DMS114 treated with DMSO at 0.1 percent for 48 hours (cell line): ENCODE data around the gene STT3A.
"Not testable (repeated sequence)": the region's sequence is repeated elsewhere in the genome, so short reads cannot be mapped to it uniquely, and the experiment has no call there.

ENCODE experiments used
- DNase-seq: peaks from one replicate; lab custom pipeline; 2025; ENCODE audit not compliant: unreplicated experiment; lab: John Stamatoyannopoulos, UW

STT3A gene

DNA sequence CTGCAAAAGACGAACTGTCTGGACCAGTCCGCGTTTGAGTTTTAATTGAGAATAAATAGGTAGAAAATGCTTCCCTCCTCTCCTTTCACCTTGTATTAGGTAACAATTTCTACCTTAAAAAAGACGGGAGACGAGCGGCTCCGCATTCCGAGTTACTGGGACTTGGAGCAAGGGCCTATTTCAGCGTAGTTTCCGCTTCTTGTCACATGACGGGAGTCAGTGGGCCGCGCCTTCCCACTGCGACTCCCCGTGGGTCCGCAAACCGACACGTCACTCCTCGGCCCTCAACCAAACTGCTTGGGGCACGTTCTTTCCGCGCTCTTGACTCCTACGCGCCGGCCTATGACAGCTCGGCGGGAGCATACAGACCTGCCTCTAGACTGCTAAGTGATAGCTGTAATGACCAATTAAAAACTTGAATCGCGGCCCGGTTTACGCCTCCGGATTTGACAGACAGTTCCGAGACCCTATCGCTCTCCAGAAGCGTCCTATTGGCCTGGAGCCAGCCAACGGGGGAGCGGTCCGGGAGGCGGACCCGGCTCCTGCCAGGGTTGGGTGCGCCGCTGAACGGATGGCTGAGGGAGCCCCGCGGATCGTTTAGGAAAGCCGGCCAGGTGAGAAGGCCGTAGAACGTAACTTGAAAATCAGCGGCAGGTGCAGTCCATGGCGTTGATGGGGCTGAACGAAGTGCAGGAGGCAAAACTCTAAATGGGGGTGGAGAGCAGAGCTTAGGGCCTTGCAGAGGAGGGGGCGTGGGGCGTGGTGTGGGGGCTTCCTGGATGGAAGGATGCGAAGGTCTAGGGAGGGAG, at the start of gene STT3A:
TSS of gene STT3A (plus strand) at position 548 of the 809 bp plus-strand sequence. CDS start 3,064 bp downstream, outside the sequence.
- DNase-seq = peak; percentile 94

DNA sequence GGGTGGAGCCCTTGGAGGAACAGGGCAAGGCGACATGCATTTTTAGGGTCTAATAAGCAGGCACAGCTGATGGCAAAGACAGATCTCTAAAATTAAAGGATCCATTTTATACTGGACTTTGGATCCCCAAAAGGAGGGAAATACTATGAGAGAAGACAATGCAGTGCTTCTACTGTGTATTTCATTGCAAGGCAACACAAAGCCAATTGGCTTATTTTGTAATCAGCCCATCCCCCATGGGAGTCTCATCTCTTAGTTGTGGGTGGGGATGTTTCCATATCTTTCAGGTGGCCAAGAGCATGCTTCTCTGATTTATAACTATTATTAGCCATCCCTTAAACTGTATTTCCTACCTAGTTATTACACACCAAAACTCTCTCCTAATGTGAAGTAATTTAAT, 41.9 kb upstream of the STT3A start:
- no peak for DNase-seq

DNA sequence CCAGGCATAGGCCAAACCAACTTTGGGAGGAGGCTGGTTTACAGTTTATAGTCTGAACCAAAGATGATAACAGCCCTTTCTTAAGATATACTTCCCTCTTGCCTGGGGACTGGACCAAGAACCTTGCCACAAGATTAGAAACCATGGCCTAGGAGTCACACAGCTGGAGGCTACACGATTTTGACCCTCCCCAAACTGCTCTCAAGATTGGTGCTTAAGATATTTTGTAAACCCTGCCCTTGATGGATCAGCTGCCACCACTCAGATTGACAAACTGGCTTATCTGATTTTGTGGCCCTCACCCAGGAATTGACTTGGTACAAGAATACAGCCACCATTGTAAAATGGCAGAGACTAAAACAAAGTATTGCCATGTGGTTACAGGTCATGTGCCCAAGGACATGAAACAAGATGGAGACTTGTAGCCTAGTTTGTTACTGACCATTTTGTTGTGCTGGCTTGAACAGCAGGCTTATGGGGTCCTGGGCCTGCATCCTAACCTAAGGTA, 40.8 kb upstream of the STT3A start:
- DNase-seq = no peak

DNA sequence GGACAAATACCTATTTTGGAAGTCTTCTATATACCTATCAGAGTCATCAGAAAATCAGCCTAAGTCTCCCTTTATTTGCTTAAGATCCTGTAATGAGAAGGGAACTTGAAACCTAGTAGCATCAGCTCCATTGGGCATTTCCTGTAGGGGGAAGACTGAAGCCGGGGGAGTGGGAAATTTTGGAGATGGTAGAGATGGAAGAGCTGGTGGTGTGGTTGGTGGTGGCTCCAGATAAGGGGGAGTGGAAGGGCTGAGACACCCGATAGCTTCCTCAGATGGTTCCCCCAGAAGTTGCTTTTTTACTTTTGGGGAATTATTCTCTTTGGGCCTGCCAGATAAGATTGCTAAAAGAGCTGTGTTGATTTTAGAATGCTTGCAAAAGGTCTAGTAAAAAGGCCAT, 39.7 kb upstream of the STT3A start:
- no peak for DNase-seq

DNA sequence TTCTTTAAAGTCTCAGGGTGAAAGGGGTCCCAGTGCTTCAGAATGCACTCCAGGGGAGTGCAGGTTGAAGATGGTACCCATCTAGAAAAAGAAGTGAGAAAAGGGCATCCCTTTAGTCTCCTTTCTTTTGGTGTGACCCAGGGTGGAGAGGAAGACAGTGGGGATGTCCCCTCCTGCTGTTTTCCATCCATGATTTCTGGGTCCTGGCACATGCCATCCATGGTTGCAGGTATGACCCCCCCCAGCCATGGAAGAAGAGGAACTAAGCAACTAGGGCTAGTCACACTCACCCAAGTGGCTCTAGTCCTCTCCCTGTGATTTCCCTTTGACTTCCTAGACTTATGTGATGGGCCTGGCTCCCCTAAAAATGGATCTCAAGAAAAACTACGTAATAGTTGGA, 39.3 kb upstream of the STT3A start:
- DNase-seq = no peak

DNA sequence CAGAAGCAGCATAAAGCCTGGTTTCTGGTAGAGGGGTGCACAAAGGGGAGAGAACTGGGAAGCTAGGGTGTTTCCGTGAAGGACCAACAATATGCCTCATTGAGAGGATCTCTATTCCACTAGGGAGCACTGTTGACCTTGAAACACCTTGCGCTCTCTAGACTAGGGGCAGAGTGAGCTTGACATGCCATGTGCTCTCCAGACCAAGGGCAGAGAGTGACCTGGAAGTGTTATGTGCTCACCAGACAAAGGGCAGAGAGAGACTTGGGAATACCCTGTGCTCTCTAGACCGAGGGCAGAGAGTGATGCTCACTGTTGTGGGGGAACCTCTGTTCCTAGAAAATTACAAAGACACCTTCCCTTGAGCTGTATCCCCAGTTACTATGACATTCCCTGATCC, 38.6 kb upstream of the STT3A start:
- DNase-seq = no peak

DNA sequence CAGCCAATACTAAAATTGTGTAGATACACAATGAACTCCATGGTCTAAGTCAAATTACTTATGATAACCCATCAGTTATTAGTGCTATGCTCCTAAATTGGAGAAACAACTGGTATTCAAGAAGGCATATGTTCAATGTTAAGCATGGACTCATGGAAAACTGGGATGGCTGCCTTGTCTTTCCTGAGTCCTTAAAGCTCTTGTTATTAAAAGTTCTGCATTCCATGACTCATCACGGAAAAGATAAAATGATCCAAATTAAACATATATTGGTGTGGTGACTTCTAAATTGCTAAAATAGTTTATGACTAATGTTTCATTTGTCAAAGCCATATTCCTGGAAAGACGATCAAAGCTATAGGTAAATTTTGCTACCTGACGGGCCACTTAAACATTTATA, 32.8 kb upstream of the STT3A start:
- DNase-seq = no peak

DNA sequence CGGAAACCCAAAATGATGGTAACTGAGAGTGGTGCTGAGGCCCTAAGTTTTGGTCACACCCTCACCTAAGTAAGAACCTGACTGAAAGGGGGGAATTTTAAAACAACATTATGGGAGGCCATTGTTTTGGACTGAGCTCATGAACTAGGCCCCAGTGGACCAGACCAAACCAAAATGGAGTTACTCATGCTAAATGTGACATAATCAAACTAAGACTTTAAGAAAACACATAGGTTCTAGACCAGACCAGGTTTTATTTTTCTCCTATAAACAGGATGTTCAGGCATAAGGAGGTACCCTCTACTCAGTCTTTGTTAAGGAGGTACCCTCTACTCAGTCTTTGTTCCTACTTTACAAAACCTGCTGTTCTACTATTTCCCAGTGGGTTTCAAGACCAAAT, 30.7 kb upstream of the STT3A start:
- DNase-seq = no peak

DNA sequence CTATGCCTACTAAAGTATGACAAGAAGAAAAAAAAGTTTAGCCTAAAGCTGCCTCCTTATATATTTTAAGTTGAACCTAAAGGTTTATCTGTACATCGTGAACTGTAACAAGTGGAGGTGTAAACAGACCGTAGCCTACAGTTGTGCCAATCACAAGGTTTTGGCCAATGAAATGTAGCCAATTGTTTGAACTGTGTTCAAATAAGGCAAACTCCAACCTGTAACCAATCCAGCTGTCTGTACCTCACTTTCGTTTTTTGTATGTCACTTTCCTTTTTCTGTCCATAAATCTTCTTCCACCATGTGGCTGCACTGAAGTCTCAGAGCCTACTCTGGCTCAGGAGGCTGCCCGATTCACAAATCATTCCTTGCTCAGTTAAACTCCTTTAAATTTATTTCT, 30.2 kb upstream of the STT3A start:
- DNase-seq = no peak

DNA sequence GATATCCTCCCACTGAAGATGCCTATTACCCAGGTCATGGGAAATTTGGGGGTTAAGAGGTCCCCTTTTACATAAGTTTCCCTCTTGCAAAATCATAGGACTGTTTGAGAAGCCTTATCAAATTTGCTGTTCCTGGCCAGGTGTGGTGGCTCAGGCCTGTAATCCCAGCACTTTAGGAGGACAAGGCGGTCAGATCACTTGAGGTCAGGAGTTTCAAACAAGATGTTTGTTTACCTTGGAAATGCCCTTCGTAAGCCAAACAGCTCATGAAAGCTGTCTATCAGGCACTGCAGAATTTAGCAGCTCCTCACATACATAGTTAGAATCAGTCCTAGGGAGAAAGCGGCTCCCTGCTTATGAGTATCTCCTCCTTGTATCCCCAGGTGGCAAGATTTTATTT, 28.3 kb upstream of the STT3A start:
- no peak for DNase-seq

DNA sequence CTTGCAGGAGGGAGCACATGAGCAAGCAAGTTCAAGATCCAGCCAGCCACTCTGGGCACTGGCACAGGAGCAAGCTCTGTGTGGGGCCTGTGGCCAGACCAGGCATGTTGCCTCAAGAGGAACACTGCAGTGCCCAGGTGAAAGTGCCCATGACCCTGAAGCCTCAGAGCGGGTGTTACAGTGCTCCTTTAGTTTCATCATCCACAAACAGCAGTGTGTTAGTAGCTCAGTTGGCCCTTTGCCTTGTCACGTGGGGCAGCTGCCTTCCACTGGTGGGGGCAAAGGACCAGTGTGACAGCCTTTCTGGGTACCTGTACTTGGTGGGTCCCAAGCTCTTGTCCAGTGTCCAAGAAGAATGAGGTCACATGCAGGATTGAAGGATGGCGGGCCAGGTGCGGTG, 26.4 kb upstream of the STT3A start:
- no peak for DNase-seq

DNA sequence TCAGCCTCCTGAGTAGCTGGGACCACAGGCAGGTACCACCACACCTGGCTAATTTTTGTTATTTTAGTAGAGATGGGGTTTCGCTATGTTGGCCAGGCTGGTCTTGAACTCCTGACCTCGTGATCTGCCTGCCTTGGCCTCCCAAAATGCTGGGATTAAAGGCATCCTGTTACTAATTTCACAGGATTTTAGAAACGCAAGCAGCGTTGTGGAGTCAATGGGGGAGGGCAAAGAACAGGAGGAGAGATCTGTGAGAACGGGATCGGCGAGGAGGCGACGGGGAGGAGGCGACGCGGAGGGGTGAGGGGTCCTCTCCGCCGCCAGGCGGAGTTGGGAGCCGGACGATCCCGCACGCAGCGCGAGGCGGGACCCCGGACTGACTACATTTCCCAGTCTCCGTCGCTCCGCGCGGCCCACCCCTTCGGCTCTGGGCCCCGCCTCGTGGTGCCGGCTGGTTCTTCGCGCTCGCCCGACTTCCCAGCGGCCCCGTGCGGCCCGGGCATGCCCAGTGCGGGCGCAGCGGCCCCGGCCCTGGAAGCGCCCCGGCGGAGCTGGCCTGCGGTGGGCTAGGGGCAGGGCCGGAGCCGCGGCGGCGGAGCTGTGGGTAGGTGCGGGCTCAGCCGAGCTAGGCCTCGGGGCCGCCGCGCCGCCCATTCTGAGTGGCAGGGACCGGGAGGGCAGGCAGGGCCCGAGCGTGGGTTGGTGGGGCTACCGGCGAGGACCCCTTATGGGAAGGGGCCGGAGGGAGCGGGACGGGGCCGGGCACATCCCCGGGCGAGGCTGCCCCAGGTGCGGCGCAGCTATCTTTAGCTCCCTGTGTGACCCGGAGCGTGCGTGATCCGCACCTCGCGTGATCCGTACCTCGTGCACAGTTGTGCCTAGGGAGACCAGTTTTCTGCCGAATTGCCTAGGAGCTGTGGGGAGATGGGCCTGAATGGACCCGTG, 23.4 kb upstream of the STT3A start, which contains the start of gene EI24:
TSS of gene EI24 (plus strand) at position 508 of the 945 bp plus-strand sequence. CDS start 3,051 bp downstream, outside the sequence.
- DNase-seq = peak; percentile 76

DNA sequence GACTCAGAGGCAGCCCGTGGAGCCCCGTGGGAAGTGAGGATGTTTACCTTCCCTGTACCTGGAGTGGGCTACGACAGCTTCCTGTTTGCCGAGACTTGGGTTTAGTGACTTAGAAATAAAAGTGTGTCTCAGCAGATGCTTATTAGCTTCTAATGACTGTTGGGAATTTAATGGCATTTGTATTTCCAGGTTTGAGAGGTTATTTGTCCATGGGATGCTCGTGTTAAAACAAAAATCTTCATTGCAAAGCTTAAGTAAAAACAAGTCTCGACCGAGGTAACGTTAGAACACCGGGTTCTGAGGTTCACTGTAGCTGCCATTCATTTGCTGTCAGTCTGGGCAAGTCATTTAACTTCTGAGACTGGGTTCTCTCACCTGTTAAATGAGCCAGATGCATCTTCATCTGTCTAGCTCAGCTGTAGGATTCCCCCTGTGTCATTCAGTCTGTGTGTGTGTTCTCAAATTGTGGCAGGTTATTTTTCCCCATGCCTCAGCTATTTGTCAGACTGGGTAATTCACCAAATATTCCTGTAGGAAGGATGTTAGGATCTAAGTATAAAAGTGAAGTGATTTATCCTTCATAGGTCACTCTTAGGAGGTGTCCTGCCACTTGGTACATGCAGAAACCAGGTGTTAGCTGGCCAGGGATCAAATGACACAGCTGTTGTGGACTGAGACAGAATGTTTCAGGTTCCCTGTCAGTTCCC, 22.6 kb upstream of the STT3A start:
- DNase-seq = no peak

DNA sequence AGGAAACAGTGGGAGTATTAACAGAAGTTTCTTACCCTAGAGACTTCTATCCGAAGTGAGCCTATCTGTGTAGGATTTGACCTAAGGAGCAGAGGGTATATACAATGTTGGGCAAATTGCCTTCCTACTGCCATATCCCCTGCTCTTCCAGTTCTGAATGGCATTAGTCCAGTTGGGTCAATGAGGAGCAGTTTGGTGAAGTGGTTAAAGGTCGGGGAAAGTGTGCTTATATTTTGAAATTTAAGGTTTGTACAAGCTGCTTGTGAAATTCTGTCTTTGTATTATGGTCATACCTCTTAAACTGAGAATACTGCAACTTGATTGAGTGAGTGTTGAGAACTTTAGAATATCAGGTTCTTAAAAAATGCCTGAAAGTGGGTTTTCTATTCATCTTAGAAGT, 21.7 kb upstream of the STT3A start:
- DNase-seq = no peak

DNA sequence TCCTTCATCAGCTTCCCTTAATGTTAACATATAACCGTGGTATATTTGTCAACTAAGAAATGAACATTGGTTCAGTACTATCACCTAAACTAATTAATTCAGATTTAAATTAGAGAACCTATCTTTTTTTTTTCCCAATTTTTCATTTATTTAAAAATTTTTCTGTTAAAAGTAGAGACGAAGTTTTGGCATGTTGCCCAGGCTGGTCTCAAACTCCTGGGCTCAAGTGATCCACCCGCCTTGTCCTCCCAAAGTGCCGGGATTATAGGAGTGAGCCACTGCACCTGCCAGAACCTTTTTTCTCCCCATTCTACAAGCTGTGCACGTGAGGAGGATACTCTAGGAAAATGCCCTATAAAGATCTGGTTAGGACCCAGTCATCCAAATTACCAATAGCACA, 19.7 kb upstream of the STT3A start:
- no peak for DNase-seq

DNA sequence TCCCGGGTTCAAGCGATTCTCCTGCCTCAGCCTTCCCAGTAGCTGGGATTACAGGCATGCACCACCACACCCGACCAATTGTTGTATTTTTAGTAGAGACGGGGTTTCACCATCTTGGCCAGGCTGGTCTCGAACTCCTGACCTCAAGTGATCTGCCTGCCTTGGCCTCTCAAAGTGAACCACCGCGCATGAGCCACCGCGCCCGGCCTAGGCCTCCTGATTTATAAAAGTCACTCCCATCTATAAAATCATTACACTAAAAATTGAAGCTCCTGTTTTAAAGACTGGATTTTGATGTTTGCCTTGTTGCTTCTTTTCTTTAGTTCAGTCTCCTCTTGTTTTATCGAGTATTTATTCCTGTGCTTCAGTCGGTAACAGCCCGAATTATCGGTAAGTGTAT, 15.5 kb upstream of the STT3A start:
- DNase-seq = not testable (repeated sequence)

DNA sequence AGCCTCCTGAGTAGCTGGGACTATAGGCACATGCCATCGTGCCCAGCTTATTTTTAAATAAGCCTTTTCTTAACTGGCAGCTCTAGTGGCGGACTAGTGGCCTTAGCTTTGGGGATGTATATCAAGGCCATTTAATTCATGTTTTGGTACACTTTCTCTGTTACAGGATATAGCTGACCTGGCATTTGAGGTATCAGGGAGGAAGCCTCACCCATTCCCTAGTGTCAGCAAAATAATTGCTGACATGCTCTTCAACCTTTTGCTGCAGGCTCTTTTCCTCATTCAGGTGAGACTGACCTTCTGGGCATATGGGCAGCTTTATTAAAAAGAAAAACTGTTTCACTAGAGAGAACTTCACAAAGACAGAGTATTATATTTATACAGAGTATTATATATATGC, 13.9 kb upstream of the STT3A start:
- no peak for DNase-seq

DNA sequence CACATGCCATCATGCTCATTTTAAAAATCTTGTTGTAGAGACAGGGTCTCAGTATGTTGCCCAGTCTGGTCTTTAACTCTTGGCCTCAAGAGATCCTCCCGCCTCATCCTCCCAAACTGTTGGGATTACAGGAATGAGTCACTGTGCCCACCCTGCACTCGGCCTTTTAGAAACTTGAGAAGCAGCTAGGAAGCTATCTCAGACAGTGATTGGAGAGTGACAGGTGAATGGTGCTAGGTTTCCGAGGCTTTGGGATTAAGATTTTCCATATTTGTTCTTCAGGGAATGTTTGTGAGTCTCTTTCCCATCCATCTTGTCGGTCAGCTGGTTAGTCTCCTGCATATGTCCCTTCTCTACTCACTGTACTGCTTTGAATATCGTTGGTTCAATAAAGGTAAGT, 12.8 kb upstream of the STT3A start:
- DNase-seq = no peak

DNA sequence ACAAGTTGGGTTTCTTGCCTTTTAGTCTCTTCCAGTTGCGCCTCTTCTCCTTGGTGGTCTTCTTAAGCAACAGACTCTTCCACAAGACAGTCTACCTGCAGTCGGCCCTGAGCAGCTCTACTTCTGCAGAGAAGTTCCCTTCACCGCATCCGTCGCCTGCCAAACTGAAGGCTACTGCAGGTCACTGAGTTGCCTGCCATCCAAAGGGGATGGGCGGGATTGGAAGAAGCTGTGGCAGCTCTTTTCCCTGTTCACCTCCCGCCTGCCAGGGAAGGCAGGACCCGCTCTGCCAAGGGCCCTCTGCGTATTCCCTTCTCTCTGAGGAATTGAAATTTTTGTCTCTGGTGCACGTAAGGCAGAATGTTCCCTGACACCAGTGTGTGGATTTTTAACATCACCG, 9.2 kb upstream of the STT3A start:
- no peak for DNase-seq

DNA sequence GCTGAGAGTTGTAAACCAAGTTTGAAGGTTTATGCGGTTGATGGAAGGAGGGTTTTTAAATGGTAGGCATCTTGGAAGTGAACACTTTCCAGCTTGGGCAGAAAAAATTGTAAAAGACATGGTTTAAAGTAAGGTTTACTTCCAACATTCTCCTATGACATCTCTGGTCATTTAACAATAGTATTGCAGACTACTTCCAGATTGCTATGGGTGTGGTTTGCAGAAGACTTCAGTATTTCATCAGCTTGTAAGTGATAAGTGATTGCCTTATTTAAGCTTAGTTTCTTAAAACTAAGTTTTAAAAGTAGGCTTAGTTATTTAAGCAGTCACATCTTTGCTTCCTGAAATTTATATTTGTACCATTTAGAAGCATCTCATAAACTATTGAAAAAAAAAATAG, 7.2 kb upstream of the STT3A start:
- DNase-seq = no peak

DNA sequence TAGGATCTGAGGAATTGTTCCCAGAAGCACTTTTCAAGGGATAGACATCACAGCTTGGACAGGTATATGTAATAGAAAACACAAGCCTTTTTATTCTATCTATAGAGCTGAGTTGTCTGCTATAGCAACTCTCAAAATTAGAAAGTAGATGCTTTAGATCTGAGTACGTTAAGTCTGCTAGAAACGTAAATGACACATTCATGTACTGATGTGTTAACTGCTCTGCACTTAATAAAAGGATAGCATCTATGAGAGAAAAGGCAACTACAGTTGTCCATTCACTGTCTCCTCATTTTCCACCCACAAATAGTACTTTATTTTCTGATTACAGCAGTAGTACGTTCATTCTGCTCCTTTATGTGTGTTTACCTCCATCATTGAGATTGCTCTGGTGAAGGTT, 6.0 kb upstream of the STT3A start:
- no peak for DNase-seq
